DMS53 treated with DMSO at 0.1 percent for 48 hours (cell line): Measurements from ENCODE around the gene CFAP54.
A peak's percentile ranks its signal among the peaks of the same experiment; 100 is the strongest.
"Not testable (repeated sequence)": the region's sequence is repeated elsewhere in the genome, so short reads cannot be mapped to it uniquely, and the experiment has no call there.

Experiments
- DNase-seq: peaks from one replicate; lab custom pipeline; 2025; ENCODE audit not compliant: unreplicated experiment; lab: John Stamatoyannopoulos, UW

Gene CFAP54

GRCh38 chr12:96510306-96510764, 21.0 kb downstream of the CFAP54 start:
- no peak for DNase-seq

- DNase-seq, result no peak
Measured at GRCh38 chr12:96513166-96513565, 23.8 kb downstream of the CFAP54 start.

GRCh38 chr12:96513681-96514080, 24.3 kb downstream of the CFAP54 start:
- DNase-seq, result no peak

GRCh38 chr12:96514328-96514727, 25.0 kb downstream of the CFAP54 start:
- no peak for DNase-seq

- peak; percentile 83 for DNase-seq
Measured at GRCh38 chr12:96516472-96517430, 27.4 kb downstream of the CFAP54 start.

- DNase-seq, result no peak
Measured at GRCh38 chr12:96520767-96521166, 31.4 kb downstream of the CFAP54 start.

- DNase-seq, result no peak
Measured at GRCh38 chr12:96521895-96522682, 32.7 kb downstream of the CFAP54 start.

- no peak for DNase-seq
Measured at GRCh38 chr12:96522690-96523089, 33.3 kb downstream of the CFAP54 start.

GRCh38 chr12:96526110-96526509, 36.7 kb downstream of the CFAP54 start:
- DNase-seq, result no peak

- no peak for DNase-seq
Measured at GRCh38 chr12:96529912-96530311, 40.5 kb downstream of the CFAP54 start.

- peak; percentile 29 for DNase-seq
Measured at GRCh38 chr12:96534339-96534738, 45.0 kb downstream of the CFAP54 start.

GRCh38 chr12:96548384-96548783, 59.0 kb downstream of the CFAP54 start:
- no peak for DNase-seq

GRCh38 chr12:96549341-96549740, 60.0 kb downstream of the CFAP54 start:
- no peak for DNase-seq

GRCh38 chr12:96570579-96570978, 81.2 kb downstream of the CFAP54 start:
- DNase-seq, result no peak

GRCh38 chr12:96571101-96571862, 81.9 kb downstream of the CFAP54 start:
- no peak for DNase-seq

- DNase-seq, result peak; percentile 76
Measured at GRCh38 chr12:96578526-96579125, 89.2 kb downstream of the CFAP54 start.

GRCh38 chr12:96585977-96586376, 96.6 kb downstream of the CFAP54 start:
- DNase-seq, result no peak

GRCh38 chr12:96587691-96588090, 98.3 kb downstream of the CFAP54 start:
- no peak for DNase-seq

GRCh38 chr12:96590970-96591369, 101.6 kb downstream of the CFAP54 start:
- no peak for DNase-seq

- DNase-seq, result not testable (repeated sequence)
Measured at GRCh38 chr12:96604374-96604773, 115.0 kb downstream of the CFAP54 start.

GRCh38 chr12:96605684-96606083, 116.3 kb downstream of the CFAP54 start:
- no peak for DNase-seq
